HCT116 (cell line): ENCODE measurements around the gene KLC4.

ENCODE experiments used
- CEBPB ChIP-seq: IDR thresholded peaks from 2 replicates; pipeline ENCODE4 v1.6.1; 2012; ENCODE audit warnings: low read depth
- CTCF ChIP-seq, 3 experiments: fragments of 200-600 bp in 1 of 3; sonication (generic) in 1 of 3; IDR thresholded peaks in 2 of 3; conservative IDR thresholded peaks in 1 of 3; 2 replicates each; pipeline ENCODE4 v1.5.1; 2012 to 2017; ENCODE audit warnings: low read depth in 2 of 3, low read length in 2 of 3, antibody characterized with exemption in 1 of 3, borderline replicate concordance in 1 of 3, control low read depth in 1 of 3, mild to moderate bottlenecking in 1 of 3, mixed read lengths in 1 of 3, mixed run types in 1 of 3, moderate library complexity in 1 of 3; ENCODE audit not compliant: insufficient read depth in 1 of 3
- ELF1 ChIP-seq: IDR thresholded peaks from 2 replicates; pipeline ENCODE4 v1.6.1; 2012; ENCODE audit warnings: low read depth, borderline replicate concordance
- EZH2 ChIP-seq: fragments of 200-600 bp; sonication (generic); IDR thresholded peaks from 2 replicates; pipeline ENCODE4 v1.6.1; 2017; ENCODE audit warnings: antibody characterized with exemption, mixed run types
- EZH2phosphoT487 ChIP-seq: fragments of 200-600 bp; IDR thresholded peaks from 2 replicates; pipeline ENCODE4 v1.6.1; 2018; ENCODE audit warnings: antibody characterized with exemption, borderline replicate concordance
- FOSL1 ChIP-seq: IDR thresholded peaks from 2 replicates; pipeline ENCODE4 v1.6.1; 2012; ENCODE audit warnings: low read depth
- POLR2A ChIP-seq: IDR thresholded peaks from 2 replicates; pipeline ENCODE4 v1.7.0; 2011; ENCODE audit warnings: borderline replicate concordance; ENCODE audit not compliant: insufficient read depth, insufficient read length; ENCODE audit errors: extremely low read depth
- POLR2AphosphoS5 ChIP-seq: IDR thresholded peaks from 2 replicates; pipeline ENCODE4 v1.6.1; 2011; ENCODE audit warnings: mild to moderate bottlenecking, low read depth, low read length, moderate library complexity
- RAD21 ChIP-seq: IDR thresholded peaks from 2 replicates; pipeline ENCODE4 v1.6.1; 2012; ENCODE audit warnings: low read depth, mild to moderate bottlenecking
- SP1 ChIP-seq: IDR thresholded peaks from 2 replicates; pipeline ENCODE4 v1.6.1; 2012; ENCODE audit warnings: low read depth
- TCF7L2 ChIP-seq: IDR thresholded peaks from 2 replicates; pipeline ENCODE4 v1.7.0; 2011; ENCODE audit warnings: borderline replicate concordance, inconsistent platforms; ENCODE audit not compliant: insufficient read depth, insufficient read length; ENCODE audit errors: extremely low read depth
- YY1 ChIP-seq: IDR thresholded peaks from 2 replicates; pipeline ENCODE4 v1.6.1; 2011; ENCODE audit warnings: low read length, low read depth, moderate library complexity, mild to moderate bottlenecking; ENCODE audit not compliant: insufficient replicate concordance; ENCODE audit errors: extremely low read depth
- TF ChIP-seq, protein P1 (sequence below): IDR thresholded peaks from 2 replicates; pipeline ENCODE4 v1.6.1; 2012

DNA sequence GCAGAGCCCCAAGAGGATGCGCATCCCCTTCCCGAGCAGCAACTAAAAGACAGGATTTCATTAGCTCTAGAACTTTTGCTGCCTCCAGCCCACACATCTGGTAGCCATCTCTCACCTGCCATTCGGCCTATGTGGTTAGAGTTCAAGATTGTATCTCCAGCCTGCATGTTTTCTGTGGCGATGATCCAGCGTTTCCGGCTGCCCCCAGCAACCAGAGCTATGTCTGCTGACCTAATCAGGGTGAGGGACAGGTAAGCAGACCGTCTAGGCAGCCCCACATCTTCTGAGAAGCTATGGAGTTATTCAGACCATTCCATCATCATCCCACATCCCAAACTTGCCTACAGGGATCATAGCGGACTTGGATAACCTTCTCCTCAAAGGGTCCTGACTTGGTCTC, 3.5 kb upstream of the KLC4 start:
- TF ChIP-seq YY1 (no peak), POLR2A (no peak), CTCF (IDR thresholded peaks at IDR 0.05 in 2 of 3, conservative IDR thresholded peaks at IDR 0.05 in 1 of 3; ENCODE audit: borderline replicate concordance in 1 of 3, insufficient read depth in 1 of 3, low read depth in 2 of 3, low read length in 2 of 3) (no peak), ELF1 (no peak), EZH2 (no peak), CEBPB (no peak), SP1 (no peak), POLR2AphosphoS5 (no peak), FOSL1 (no peak), RAD21 (no peak), TCF7L2 (no peak), EZH2phosphoT487 (no peak)
- TF ChIP-seq, protein P1, sequence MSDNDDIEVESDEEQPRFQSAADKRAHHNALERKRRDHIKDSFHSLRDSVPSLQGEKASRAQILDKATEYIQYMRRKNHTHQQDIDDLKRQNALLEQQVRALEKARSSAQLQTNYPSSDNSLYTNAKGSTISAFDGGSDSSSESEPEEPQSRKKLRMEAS: no peak
